AG09309 (cell line): ENCODE results near the gene CDC26.

Experiments used
- DNase-seq: peaks from one replicate; pipeline ENCODE4 v3.0.0-alpha.2; 2010; ENCODE audit warnings: low read depth
- H3K4me3 ChIP-seq: 2 replicates; pipeline ENCODE4 v1.5.1; 2011; ENCODE audit warnings: mild to moderate bottlenecking, low read depth, low read length, moderate library complexity; ENCODE audit not compliant: control insufficient read depth
- TF ChIP-seq, protein P1 (sequence below): IDR thresholded peaks from 2 replicates; pipeline ENCODE4 v1.5.1; 2011; ENCODE audit warnings: mild to moderate bottlenecking, low read depth, low read length, inconsistent platforms; ENCODE audit not compliant: insufficient read depth, control insufficient read depth; ENCODE audit errors: missing control alignments

Gene CDC26

DNA sequence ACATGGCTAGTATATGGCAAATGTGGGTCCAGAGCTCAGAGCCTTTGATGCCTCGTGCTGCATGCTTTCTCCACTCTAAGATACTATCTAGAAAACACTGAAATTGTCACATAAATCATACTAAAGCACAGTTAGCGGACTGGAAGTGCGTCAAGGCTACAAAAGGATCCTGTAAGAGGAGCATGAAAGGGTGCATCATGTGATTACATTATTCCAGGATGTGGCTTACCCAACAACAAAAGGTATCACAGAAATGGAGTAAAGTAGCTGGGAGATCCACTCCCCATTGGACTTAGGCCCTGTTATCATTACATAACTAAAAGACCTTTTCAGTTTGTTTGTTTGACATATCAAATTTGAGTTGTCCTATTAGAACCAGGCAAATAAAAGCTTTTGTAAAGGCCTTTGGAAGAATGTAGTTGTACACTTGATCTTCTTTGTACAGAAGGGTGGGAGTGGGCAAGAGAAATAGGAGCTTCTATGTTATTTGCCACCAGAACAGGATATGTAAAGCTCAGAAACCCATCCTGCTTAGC is 47.2 kb downstream of the CDC26 start:
- TF ChIP-seq, protein P1, sequence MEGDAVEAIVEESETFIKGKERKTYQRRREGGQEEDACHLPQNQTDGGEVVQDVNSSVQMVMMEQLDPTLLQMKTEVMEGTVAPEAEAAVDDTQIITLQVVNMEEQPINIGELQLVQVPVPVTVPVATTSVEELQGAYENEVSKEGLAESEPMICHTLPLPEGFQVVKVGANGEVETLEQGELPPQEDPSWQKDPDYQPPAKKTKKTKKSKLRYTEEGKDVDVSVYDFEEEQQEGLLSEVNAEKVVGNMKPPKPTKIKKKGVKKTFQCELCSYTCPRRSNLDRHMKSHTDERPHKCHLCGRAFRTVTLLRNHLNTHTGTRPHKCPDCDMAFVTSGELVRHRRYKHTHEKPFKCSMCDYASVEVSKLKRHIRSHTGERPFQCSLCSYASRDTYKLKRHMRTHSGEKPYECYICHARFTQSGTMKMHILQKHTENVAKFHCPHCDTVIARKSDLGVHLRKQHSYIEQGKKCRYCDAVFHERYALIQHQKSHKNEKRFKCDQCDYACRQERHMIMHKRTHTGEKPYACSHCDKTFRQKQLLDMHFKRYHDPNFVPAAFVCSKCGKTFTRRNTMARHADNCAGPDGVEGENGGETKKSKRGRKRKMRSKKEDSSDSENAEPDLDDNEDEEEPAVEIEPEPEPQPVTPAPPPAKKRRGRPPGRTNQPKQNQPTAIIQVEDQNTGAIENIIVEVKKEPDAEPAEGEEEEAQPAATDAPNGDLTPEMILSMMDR: no peak
- no peak for DNase-seq
- no peak overlapping the region for H3K4me3 ChIP-seq

DNA sequence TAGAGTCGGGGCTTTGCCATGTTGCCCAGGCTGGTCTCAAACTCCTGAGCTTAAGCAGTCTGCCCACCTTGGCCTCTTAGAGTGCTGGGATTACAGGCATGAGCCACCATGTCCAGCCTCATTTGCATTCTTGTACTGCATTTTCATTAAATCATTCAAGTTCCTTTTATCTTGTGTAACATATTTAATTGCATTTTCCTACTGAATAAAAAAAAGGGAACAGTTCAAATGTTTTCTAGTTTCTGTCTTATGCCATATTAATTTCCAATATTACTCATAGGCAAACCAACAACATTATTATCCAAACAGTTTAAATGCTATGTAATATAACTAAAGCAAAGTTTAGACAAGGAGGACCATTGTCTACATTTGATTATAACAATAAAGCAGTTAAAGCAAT is 47.9 kb downstream of the CDC26 start:
- TF ChIP-seq, protein P1: no peak
- H3K4me3 ChIP-seq: no peak overlapping the region
- no peak for DNase-seq

DNA sequence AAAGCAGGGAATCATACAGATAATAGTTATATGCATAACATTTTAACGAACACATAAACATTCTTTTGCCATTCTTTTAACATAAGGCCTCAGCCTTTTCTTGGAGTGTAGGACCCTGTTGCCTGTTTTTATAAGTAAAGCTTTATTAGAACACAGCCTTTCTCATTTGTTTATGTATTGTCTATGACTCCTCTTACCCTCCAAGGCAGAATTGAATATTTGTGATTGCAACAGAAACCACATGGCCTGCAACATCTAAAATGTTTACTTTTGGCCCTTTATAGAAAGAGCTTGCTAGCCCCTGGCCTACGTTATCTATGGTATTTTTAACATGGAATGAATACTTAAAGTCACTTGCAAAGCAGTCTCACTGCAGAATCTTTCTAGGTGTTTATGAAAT is 51.4 kb downstream of the CDC26 start:
- H3K4me3 ChIP-seq: no peak overlapping the region
- peak; percentile 16 for DNase-seq
- TF ChIP-seq, protein P1: no peak

DNA sequence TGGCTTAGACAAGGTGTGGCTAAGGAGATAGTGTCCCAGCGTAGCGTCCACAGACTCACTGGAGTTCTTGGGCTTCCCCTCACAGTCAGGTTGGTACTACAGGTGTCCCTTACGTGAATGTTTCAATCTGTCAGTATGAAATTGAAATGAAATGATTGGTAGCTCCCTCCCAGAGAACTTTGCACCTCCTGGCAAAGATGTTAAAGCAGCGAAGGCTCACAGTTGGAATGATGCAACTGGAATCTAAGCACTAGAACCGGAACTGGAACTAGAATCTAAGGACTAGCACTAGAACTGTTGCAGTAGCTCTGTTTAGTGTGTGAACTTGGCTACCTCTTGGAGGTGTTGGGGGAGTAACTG is 52.9 kb downstream of the CDC26 start:
- DNase-seq: peak; percentile 23
- H3K4me3 ChIP-seq: peak overlapping the region; percentile 89
- TF ChIP-seq, protein P1: no peak

DNA sequence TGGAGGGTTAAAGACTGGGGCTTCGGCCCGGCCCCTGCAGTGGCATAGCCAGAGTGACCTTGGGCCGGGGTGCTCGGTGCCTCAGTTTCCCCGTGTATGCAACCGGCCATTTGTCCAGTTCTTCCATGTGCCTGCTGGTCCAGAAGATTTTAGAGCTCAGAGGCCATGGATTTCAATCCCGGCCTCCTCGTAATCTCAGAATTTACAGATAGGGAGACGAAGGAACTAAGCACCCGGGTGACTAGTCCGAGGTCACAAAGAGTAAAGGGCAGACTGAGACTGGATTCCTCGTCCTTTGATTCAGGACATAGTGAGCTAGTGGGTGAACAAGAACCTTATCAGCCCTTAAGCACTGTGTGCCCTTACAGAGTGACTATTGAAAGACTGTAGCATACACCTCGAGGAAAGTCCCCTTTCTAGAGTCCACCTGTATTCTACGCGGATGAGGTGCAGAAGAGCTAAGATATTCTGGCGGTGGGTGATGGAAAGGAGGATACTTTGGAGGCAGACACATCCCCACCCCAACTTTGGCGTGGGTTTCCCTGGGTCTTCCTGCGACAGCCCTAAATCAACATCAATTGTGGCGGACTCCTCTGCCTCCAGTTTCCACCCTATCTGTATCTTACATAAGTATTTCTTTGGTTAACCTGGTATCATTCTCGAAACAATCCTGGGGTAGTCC is 53.4 kb downstream of the CDC26 start:
- H3K4me3 ChIP-seq: peak overlapping the region; percentile 89
- TF ChIP-seq, protein P1: no peak
- DNase-seq: no peak

DNA sequence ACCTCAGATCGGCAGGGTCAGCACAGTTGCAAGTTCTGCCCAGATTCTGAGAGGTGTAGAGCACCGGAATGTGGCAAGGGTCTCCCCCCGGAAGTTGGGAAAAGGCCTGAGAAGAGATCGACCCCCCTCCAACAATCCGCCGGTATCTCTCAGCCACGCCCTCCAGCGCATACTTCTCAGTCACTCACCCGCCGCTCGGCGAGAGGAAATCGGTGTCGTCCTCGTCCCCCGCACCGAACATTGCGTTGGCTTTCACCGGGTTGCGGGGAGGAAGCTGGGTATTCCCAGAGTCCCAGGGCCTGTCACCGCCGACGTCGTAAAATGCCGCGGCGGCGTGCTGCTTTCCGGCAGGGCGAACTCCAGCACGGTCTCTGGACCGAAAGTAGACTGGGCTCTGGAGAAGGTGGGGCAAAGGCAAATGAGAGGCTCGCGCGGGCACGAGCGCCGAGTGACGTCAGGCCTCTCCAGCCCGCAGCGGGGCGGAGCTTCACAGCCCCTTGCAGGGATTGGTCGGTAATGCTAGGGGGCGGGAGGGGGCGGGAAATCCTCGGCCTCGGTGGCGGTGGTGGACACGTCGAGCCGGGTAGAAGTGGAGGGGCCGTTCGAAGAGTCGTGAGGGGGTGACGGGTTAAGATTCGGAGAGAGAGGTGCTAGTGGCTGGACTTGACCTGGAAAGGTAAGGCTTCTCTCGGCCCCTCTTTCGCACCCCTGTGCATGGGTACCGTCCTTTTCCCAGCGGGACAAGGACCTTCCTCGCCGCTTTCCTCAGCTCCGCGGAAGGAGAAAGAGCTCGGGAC is 54.2 kb downstream of the CDC26 start, which contains the start of the genes FKBP15 and SLC31A1:
Gene FKBP15, minus strand, starts transcription at position 275 of the 797 bp plus-strand sequence. Its CDS starts 34 bp downstream, at position 241.
Gene SLC31A1, plus strand, starts transcription at position 542 of the 797 bp plus-strand sequence. CDS start 34,605 bp downstream, outside the sequence.
- peak; percentile 95 for DNase-seq
- H3K4me3 ChIP-seq: peak within 1 kb of the TSS; percentile 89
- TF ChIP-seq, protein P1: no peak
